NT2/D1 (cell line): ENCODE data around the gene TNP2.

ENCODE experiments used
- SUZ12 ChIP-seq: IDR thresholded peaks from 2 replicates; pipeline ENCODE4 v1.6.1; 2011; ENCODE audit not compliant: insufficient read length, insufficient read depth; ENCODE audit errors: extremely low read depth
- ZNF274 ChIP-seq: IDR thresholded peaks from 2 replicates; pipeline ENCODE4 v1.6.1; 2011; ENCODE audit warnings: mild to moderate bottlenecking, low read depth, low read length

GRCh38 chr16:11239644-11240632, 29.2 kb downstream of the TNP2 start:
- TF ChIP-seq ZNF274, result no peak
- no peak for TF ChIP-seq SUZ12
